K562 (cell line): Measurements from ENCODE around the gene FLAD1. TPM values are rescaled to one million over a fixed set of nuclear protein-coding genes. Genes with fewer than 3 reads are reported as not detected.

ENCODE experiments used
- RBBP5 ChIP-seq: fragments of 200-600 bp; sonication (generic); IDR thresholded peaks from 2 replicates; pipeline ENCODE4 v1.6.1; 2012; ENCODE audit warnings: borderline replicate concordance, mild to moderate bottlenecking, low read length, control low read depth, inconsistent platforms; ENCODE audit not compliant: insufficient read depth, poor library complexity, severe bottlenecking
- RFX7 ChIP-seq: fragments of 250-450 bp; sonication (Bioruptor Pico); IDR thresholded peaks from 2 replicates; pipeline ENCODE4 v1.5.1; 2021; ENCODE audit warnings: mild to moderate bottlenecking
- SMARCA4 ChIP-seq: fragments of 450-650 bp; IDR thresholded peaks from 2 replicates; pipeline ENCODE4 v1.6.1; 2016
- STAT5A ChIP-seq: IDR thresholded peaks from 2 replicates; pipeline ENCODE4 v1.6.1; 2012; ENCODE audit warnings: low read length, inconsistent platforms, borderline replicate concordance
- VEZF1 ChIP-seq: fragments of 200-800 bp; sonication (Bioruptor generic); IDR thresholded peaks from 2 replicates; pipeline ENCODE4 v1.6.1; 2017; ENCODE audit warnings: missing genetic modification characterization, missing compliant biosample characterization
- polyA plus RNA-seq, 8 experiments: library from polyadenylated mRNA; depleted of rRNA in 4 of 8; stranded (reverse) in 5 of 8; unstranded in 3 of 8; fragments of >200 nt; fragmentation: Nextera tagmentation in 2 of 8; fragmentation: Illumina TruSeq in 1 of 8; extraction: Ambion mirVana in 2 of 8; extraction: Trizol in 1 of 8; gene quantifications; 2 replicates each; pipeline versions ENCODE4 v1.2.1 to v1.2.3, GENCODE V29; 2011 to 2014; ENCODE audit warnings: inconsistent platforms in 1 of 8, missing spikeins in 1 of 8
- total RNA-seq, 7 experiments: library from RNA; depleted of rRNA in 6 of 7; stranded (reverse); fragments of >200 nt in 6 of 7; fragmentation: Illumina TruSeq in 2 of 7; extraction: Trizol in 2 of 7; gene quantifications; 2 replicates each; pipeline versions ENCODE4 v1.2.1 to v1.2.3, GENCODE V29; 2011 to 2021; ENCODE audit warnings: low replicate concordance in 1 of 7
- TF ChIP-seq, protein P1 (sequence below), 2 experiments: fragments of 450-650 bp; IDR thresholded peaks; 2 replicates each; pipeline ENCODE4 v1.6.1; 2018; ENCODE audit warnings: mild to moderate bottlenecking in 2 of 2, low read depth in 1 of 2; ENCODE audit not compliant: partially characterized antibody in 2 of 2
- TF ChIP-seq, protein P2 (sequence below): sonication (generic); formaldehyde crosslinking; IDR thresholded peaks from 2 replicates; pipeline ENCODE4 v1.4.0; 2020; ENCODE audit warnings: mild to moderate bottlenecking, missing genetic modification reagents
- TF ChIP-seq, protein P3 (sequence below): fragments of 450-650 bp; IDR thresholded peaks from 2 replicates; pipeline ENCODE4 v1.6.1; 2016; ENCODE audit warnings: antibody characterized with exemption
- TF ChIP-seq, protein P4 (sequence below), 2 experiments: fragments of 450-650 bp in 1 of 2; sonication (generic) in 1 of 2; formaldehyde crosslinking in 1 of 2; IDR thresholded peaks in 1 of 2; conservative IDR thresholded peaks in 1 of 2; 2 replicates each; pipeline versions ENCODE4 v1.6.1 to v1.8.1; 2016 to 2023; ENCODE audit warnings: mild to moderate bottlenecking in 2 of 2, moderate library complexity in 2 of 2, inconsistent platforms in 1 of 2, missing genetic modification reagents in 1 of 2

FLAD1 gene
- total and polyA plus RNA-seq, 9 of the 15 experiments (the other 6 are each of a cell fraction or from before 2014, with no cell fraction given), result 24.9 to 85.8 (median 67.0) TPM

- TF ChIP-seq, protein P1, sequence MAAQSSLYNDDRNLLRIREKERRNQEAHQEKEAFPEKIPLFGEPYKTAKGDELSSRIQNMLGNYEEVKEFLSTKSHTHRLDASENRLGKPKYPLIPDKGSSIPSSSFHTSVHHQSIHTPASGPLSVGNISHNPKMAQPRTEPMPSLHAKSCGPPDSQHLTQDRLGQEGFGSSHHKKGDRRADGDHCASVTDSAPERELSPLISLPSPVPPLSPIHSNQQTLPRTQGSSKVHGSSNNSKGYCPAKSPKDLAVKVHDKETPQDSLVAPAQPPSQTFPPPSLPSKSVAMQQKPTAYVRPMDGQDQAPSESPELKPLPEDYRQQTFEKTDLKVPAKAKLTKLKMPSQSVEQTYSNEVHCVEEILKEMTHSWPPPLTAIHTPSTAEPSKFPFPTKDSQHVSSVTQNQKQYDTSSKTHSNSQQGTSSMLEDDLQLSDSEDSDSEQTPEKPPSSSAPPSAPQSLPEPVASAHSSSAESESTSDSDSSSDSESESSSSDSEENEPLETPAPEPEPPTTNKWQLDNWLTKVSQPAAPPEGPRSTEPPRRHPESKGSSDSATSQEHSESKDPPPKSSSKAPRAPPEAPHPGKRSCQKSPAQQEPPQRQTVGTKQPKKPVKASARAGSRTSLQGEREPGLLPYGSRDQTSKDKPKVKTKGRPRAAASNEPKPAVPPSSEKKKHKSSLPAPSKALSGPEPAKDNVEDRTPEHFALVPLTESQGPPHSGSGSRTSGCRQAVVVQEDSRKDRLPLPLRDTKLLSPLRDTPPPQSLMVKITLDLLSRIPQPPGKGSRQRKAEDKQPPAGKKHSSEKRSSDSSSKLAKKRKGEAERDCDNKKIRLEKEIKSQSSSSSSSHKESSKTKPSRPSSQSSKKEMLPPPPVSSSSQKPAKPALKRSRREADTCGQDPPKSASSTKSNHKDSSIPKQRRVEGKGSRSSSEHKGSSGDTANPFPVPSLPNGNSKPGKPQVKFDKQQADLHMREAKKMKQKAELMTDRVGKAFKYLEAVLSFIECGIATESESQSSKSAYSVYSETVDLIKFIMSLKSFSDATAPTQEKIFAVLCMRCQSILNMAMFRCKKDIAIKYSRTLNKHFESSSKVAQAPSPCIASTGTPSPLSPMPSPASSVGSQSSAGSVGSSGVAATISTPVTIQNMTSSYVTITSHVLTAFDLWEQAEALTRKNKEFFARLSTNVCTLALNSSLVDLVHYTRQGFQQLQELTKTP (IDR thresholded peaks at IDR 0.05; ENCODE audit: low read depth in 1 of 2, partially characterized antibody in 2 of 2), result peak; percentile 43 to 86
- TF ChIP-seq, protein P2, sequence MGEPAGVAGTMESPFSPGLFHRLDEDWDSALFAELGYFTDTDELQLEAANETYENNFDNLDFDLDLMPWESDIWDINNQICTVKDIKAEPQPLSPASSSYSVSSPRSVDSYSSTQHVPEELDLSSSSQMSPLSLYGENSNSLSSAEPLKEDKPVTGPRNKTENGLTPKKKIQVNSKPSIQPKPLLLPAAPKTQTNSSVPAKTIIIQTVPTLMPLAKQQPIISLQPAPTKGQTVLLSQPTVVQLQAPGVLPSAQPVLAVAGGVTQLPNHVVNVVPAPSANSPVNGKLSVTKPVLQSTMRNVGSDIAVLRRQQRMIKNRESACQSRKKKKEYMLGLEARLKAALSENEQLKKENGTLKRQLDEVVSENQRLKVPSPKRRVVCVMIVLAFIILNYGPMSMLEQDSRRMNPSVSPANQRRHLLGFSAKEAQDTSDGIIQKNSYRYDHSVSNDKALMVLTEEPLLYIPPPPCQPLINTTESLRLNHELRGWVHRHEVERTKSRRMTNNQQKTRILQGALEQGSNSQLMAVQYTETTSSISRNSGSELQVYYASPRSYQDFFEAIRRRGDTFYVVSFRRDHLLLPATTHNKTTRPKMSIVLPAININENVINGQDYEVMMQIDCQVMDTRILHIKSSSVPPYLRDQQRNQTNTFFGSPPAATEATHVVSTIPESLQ (CRISPR knock-in tag), result 0 out of 2 replicates have a peak, but pooled peaks have one; percentile 31
- peak; percentile 45 for TF ChIP-seq RBBP5
- 0 out of 2 replicates have a peak, but pooled peaks have one; percentile 23 for TF ChIP-seq RFX7 (CRISPR knock-in tag)
- TF ChIP-seq, protein P3, sequence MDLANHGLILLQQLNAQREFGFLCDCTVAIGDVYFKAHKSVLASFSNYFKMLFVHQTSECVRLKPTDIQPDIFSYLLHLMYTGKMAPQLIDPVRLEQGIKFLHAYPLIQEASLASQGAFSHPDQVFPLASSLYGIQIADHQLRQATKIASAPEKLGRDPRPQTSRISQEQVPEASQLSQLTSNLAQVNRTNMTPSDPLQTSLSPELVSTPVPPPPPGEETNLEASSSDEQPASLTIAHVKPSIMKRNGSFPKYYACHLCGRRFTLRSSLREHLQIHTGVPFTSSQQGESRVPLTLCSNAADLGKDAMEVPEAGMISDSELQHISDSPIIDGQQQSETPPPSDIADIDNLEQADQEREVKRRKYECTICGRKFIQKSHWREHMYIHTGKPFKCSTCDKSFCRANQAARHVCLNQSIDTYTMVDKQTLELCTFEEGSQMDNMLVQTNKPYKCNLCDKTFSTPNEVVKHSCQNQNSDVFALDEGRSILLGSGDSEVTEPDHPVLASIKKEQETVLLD, result peak; percentile 84
- TF ChIP-seq SMARCA4, result peak; percentile 87
- TF ChIP-seq, protein P4, sequence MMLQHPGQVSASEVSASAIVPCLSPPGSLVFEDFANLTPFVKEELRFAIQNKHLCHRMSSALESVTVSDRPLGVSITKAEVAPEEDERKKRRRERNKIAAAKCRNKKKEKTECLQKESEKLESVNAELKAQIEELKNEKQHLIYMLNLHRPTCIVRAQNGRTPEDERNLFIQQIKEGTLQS (IDR thresholded peaks at IDR 0.05), result peak; percentile 95
- TF ChIP-seq, protein P4 (CRISPR knock-in tag; conservative IDR thresholded peaks at IDR 0.05), result peak; percentile 81; the same call in 1 of the 2 replicates
- no peak; the same call in 1 of the 2 replicates for TF ChIP-seq STAT5A
- TF ChIP-seq VEZF1, result peak; percentile 87
Observed at GRCh38 chr1:155000726-155001424, 17.7 kb downstream of the FLAD1 start (continued).
